ENCODE data around the gene PTGES2.

The PTGES2 gene

DNA sequence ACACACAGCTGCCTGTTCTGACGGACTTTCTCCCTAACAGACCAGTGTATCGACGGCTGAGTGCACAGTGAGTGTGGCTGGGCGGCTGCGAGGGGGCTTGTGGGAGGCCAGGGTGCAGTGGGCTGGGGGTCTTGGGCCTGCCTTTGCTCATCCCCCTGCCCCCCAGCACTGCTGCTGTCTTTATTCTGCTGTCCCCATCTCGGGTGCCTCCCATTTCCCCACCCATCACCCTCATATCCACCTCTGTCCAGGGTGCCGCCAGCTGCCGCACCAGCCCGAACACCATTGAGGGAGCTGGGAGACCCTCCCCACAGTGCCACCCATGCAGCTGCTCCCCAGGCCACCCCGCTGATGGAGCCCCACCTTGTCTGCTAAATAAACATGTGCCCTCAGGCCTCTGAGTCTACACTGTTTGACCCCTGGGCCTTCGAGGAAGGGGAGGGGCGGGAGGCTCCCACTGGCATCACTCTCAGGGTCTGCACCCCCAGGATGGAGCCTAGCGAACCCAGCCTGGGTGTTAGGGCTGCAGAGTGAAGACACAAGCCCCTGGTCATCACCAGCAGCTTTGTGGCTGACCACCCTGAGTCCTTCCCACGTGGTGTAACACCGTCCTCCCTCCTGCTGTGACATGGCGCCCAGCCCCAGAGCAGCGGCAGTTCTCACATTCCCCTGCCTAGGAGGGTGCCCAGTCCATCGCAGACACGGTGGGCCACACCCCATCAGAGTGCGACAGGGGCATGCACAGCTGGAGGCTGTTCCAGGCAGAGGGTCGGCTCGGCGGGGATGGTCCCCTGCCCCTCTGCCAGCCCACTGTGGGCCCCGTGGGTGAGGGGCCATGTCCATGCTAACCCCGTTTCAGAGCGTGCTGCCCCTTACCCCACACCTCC lies 25.8 kb upstream of the PTGES2 start:
- no peak for DNase-seq

GRCh38 chr9:128152133-128153059 lies 24.9 kb upstream of the PTGES2 start:
- DNase-seq = no peak

GRCh38 chr9:128151309-128152132 lies 24.0 kb upstream of the PTGES2 start:
- no peak for DNase-seq

- DNase-seq = no peak
These were observed 23.2 kb upstream of the PTGES2 start for GRCh38 chr9:128150594-128151308.

DNA sequence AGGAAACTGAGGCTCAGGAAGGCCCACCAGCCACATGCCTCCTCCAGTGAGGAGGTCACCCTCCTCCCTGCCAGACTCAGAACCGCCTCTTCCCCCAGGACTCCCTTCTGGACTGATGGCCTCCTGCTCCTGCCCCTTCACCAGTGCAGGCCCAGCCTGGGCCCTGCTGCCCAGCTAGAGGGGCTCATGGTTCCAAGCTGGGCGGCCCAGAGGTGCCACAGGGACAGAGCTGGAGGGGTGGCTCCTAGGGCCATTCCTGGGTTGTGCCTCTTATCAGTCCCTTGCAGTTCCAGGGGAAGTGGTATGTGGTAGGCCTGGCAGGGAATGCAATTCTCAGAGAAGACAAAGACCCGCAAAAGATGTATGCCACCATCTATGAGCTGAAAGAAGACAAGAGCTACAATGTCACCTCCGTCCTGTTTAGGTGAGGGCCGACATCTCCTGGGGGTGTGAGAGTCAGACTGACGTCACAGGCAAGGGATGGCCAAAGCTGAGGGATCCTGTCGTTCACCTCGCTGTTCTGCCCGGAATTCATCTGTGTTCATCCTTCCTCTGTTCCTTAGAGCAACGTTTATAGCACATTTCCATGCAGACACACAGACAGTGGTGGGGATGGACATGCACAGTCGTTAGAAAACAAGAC lies 22.5 kb upstream of the PTGES2 start:
- DNase-seq = no peak

- no peak for DNase-seq
These were observed 21.6 kb upstream of the PTGES2 start, which contains the start of gene LCN2 for GRCh38 chr9:128149001-128149701. LCN2 (plus strand) TSS chr9:128149453; CDS start chr9:128149526, 73 bp downstream.

DNA sequence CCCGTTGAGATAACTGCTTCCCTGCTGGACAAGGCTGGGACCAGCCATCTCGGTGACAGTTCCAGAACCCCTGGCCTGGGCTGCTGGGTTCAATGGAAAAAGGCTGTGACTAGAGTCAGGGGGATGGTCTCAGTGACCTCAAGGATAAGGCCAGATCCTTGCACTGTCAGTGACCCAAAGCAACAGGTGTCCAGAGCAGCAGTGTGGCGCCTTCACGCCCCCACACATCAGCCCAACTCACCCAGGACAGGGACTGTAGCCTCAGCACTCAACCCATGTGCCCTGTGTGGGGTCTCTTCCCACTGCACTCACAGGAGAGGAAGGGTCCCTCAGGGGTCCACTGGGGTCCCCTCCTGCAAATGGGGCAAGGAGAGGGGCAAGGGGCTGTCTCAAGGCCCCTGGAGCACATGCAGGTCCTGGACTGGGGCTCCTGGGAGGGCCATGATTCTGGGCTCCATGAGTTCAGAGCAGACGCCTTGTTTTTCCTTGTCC lies 21.0 kb upstream of the PTGES2 start:
- no peak for DNase-seq

DNA sequence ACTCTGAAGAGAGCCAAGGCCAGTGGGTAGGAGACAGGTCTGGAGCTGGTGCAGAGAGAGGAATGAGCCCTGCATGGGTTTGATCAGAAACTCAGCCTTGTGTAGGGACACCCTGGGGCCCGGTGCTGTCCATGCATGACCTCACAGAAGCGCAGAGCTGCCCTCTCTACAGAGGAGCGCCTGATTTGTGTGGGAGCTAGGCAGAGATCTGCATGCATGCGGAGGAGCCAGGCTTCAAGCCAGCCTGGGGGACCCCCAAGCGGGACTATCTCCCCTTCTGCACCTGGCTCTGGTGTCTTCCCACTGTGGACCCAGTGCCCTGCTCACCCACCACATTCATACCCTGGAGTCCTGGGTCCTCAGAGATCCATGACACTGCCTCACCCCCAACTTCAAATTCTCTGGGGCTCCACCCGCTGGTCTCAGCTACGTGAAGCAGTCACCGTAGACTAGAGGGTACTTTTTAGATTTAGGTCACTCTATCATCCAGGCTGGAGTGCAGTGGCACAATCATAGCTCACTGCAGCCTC lies 19.1 kb upstream of the PTGES2 start:
- no peak for DNase-seq

- DNase-seq = no peak
These were observed 18.4 kb upstream of the PTGES2 start for GRCh38 chr9:128145951-128146351.

- no peak for DNase-seq
These were observed 18.0 kb upstream of the PTGES2 start for GRCh38 chr9:128145536-128145935.

GRCh38 chr9:128144239-128145181 lies 17.0 kb upstream of the PTGES2 start:
- DNase-seq = no peak

DNA sequence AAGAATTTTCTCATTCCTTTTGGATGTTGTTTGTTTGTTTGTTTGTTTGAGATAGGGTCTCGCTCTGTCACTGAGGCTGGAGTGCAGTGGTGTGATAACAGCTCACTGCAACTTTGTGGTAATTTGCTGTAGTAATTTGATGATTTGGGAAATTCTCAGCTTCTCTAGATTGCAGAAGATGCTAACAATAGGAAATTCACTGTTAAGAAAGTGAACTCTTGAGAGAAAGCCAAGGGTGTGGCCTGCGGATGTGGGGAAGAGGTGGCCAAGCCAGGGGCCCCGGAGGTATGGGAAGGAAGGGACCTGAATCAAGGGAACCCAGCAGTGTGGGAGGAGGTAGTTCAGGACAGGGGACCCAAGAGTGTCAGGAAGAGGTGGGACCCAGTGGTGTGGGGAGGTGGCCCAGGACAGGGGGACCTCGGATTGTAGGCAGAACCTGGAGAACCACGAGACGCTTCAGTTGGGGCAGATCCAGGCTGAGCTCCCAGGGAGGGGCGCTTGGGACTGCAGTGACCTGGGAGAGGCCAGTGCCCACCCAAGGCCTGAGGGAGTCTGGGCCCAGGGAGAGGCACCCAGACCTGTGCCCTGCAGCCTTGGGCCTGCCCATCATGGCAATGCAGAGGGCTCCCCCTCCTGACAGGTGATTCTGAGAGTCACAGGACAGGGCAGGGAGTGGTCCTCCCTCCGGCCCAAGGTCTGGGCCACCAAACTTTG lies 16.2 kb upstream of the PTGES2 start:
- DNase-seq = no peak

DNA sequence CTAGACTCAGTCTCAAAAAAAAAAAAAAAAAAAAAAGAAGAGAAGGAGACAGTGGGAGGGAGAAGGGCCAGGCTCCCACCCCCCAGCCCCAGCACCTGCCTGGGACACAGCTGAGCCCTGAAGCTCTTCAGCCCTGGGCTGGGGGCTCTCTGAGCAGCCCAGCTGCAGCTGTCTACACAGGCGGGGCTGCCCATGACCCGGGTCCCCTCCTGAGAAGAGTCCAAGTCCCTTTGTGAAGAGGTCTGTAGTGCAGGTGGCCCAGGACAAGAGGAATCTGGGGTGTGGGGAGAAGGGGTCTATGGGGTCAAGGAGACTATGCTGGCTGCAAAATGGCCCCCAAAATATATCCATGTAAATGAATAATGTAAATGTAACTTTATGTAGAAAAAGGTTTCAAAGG lies 15.1 kb upstream of the PTGES2 start:
- DNase-seq = no peak

DNA sequence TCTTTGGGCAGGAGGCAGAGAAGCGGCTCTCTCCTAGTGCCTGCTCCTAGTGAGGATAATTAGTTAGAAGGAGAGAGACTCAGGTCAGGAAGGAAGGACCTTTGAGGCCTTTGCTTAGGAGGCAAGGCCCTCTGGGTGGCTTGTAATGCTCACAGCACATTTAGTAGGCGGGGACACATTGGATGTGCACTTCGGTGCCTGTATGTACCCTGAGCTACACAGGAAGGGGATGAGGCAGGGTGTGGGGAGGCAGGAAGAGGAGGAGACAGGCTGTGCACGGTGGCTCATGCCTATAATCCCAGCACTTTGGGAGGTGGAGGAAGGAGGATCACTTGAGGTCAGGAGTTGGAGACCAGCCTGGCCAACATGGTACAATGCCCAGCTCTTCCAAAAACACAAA lies 14.5 kb upstream of the PTGES2 start:
- no peak for DNase-seq

- DNase-seq = no peak
These were observed 14.1 kb upstream of the PTGES2 start for GRCh38 chr9:128141604-128142003.

- DNase-seq = no peak
These were observed 12.1 kb upstream of the PTGES2 start for GRCh38 chr9:128139621-128140020.

DNA sequence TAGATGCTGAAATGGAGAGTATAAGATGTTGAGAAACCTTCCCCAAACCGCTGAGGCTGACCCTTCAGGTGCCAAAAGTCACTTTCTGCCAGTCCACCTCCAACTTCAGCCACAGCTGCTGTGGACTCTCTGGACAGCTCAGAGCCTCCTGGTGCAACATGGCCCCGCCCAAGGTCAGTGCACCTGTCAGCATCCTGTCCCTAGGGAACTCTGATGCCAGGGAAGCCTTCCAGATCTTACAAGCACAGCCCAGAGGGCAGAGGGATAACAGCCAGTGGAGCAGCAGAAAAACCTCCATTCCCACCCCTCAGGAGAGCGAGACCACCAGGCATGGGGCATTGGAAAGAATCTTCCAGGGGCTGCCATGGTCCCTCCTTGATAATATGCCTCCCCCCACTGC lies 10.5 kb upstream of the PTGES2 start:
- DNase-seq = no peak

Data from fibroblast of skin of abdomen (primary cell).